HG02759 (cell line): ENCODE results near the gene ASPG.

Experiments used
- ATAC-seq: cut with Tn5 transposase; IDR thresholded peaks from one replicate; pipeline ENCODE4 v1.9.1; 2021; ENCODE audit warnings: mild to moderate bottlenecking, moderate library complexity; ENCODE audit not compliant: unreplicated experiment

ASPG gene

GRCh38 chr14:104158827-104159798 is 73.6 kb downstream of the ASPG start:
- no peak for ATAC-seq

GRCh38 chr14:104159990-104160389 is 74.5 kb downstream of the ASPG start:
- ATAC-seq, result no peak

- ATAC-seq, result no peak
Measured at GRCh38 chr14:104161602-104162367, 76.3 kb downstream of the ASPG start.

GRCh38 chr14:104162495-104162894 is 77.0 kb downstream of the ASPG start:
- no peak for ATAC-seq

- ATAC-seq, result no peak
Measured at GRCh38 chr14:104163541-104163940, 78.0 kb downstream of the ASPG start.

- no peak for ATAC-seq
Measured at GRCh38 chr14:104164041-104164440, 78.5 kb downstream of the ASPG start.

- no peak for ATAC-seq
Measured at GRCh38 chr14:104164512-104164911, 79.0 kb downstream of the ASPG start.
